Tibial artery (tissue), 4 donors: ENCODE data around the gene GEN1.

Experiments used
- DNase-seq, 2 donors: peaks; one replicate each; pipeline ENCODE4 v3.0.0-alpha.2; 2019
- H3K27ac ChIP-seq, 2 donors: fragments of 200-600 bp; sonication (generic) in 1 of 2; 1 replicate in 1 of 2; 2 replicates in 1 of 2; pipeline ENCODE4 v1.5.1; 2018 to 2019; ENCODE audit warnings: mild to moderate bottlenecking in 1 of 2
- H3K27me3 ChIP-seq, 2 donors: fragments of 200-600 bp; sonication (generic) in 1 of 2; one replicate each; pipeline versions ENCODE4 v1.5.1 to v1.6.0; 2016 to 2019
- H3K36me3 ChIP-seq, 3 donors: fragments of 200-600 bp; sonication (generic) in 2 of 3; one replicate each; pipeline ENCODE4 v1.5.1; 2016 to 2019; ENCODE audit warnings: mild to moderate bottlenecking in 2 of 3
- H3K4me1 ChIP-seq, 4 donors: fragments of 200-600 bp; sonication (generic) in 2 of 4; 1 replicate in 3 of 4; 2 replicates in 1 of 4; pipeline ENCODE4 v1.5.1; 2016 to 2019
- H3K4me3 ChIP-seq, 2 donors: fragments of 200-600 bp; sonication (generic) in 1 of 2; 1 replicate in 1 of 2; 2 replicates in 1 of 2; pipeline ENCODE4 v1.5.1; 2018 to 2019; ENCODE audit warnings: mild to moderate bottlenecking in 2 of 2
- H3K9me3 ChIP-seq, 3 donors: fragments of 200-600 bp; sonication (generic) in 1 of 3; one replicate each; pipeline ENCODE4 v1.5.1; 2016 to 2019
- CTCF ChIP-seq, 2 experiments: fragments of 200-600 bp in 1 of 2; fragments of 450-650 bp in 1 of 2; IDR thresholded peaks; one replicate each; pipeline ENCODE4 v1.5.1; 2017 to 2019; ENCODE audit warnings: antibody characterized with exemption in 2 of 2, mild to moderate bottlenecking in 1 of 2, moderate library complexity in 1 of 2
- intact Hi-C: fragments of 100-400 bp; cut with DNase I; formaldehyde crosslinking; loops from one replicate; pipeline ENCODE4 v1.15.0; 2023; ENCODE audit warnings: low total_unique reads

Gene GEN1

GRCh38 chr2:17795309-17795708, 41.4 kb downstream of the GEN1 start:
- Histone ChIP-seq H3K4me3 (no peak overlapping the region), H3K4me1 (no peaks in the 10 kb centered on the region), H3K36me3 (no peaks in the 10 kb centered on the region), H3K27ac (no peak overlapping the region), H3K27me3 (peaks cover 0 to 6% of the 10 kb centered on the region in 2 donors), H3K9me3 (no peaks in the 10 kb centered on the region)
- TF ChIP-seq CTCF (IDR thresholded peaks at IDR 0.05): no peak
- intact Hi-C loops: no loop called here
- no peak for DNase-seq

GRCh38 chr2:17798338-17798737, 44.4 kb downstream of the GEN1 start:
- Histone ChIP-seq H3K27ac (no peak overlapping the region), H3K27me3 (peaks cover 0 to 2% of the 10 kb centered on the region in 2 donors), H3K9me3 (no peaks in the 10 kb centered on the region), H3K4me1 (no peaks in the 10 kb centered on the region), H3K4me3 (no peak overlapping the region), H3K36me3 (no peaks in the 10 kb centered on the region)
- no peak for DNase-seq
- intact Hi-C loops: no loop called here
- TF ChIP-seq CTCF (IDR thresholded peaks at IDR 0.05): no peak

GRCh38 chr2:17799301-17800120, 45.6 kb downstream of the GEN1 start:
- no peak overlapping the region for H3K27ac ChIP-seq
- intact Hi-C loops: no loop called here

GRCh38 chr2:17800219-17800618, 46.3 kb downstream of the GEN1 start:
- DNase-seq: no peak
- intact Hi-C loops: no loop called here
- no peak for TF ChIP-seq CTCF (IDR thresholded peaks at IDR 0.05)

More at GRCh38 chr2:17799301-17800120, 45.6 kb downstream of the GEN1 start:
- DNase-seq: no peak
- Histone ChIP-seq H3K4me3 (no peak overlapping the region), H3K27me3 (peaks cover 0 to 2% of the 10 kb centered on the region in 2 donors), H3K4me1 (no peaks in the 10 kb centered on the region), H3K36me3 (no peaks in the 10 kb centered on the region), H3K9me3 (no peaks in the 10 kb centered on the region)
- TF ChIP-seq CTCF (IDR thresholded peaks at IDR 0.05): no peak

GRCh38 chr2:17800693-17801458, 46.9 kb downstream of the GEN1 start:
- H3K27ac ChIP-seq: no peak overlapping the region
- no peaks in the 10 kb centered on the region for H3K4me1 ChIP-seq
- TF ChIP-seq CTCF (IDR thresholded peaks at IDR 0.05): no peak
- no peak for DNase-seq
- H3K9me3 ChIP-seq: no peaks in the 10 kb centered on the region
- H3K4me3 ChIP-seq: no peak overlapping the region
- intact Hi-C loops: no loop called here
- peaks cover 0 to 2% of the 10 kb centered on the region in 2 donors for H3K27me3 ChIP-seq
- no peaks in the 10 kb centered on the region for H3K36me3 ChIP-seq

More at GRCh38 chr2:17800219-17800618, 46.3 kb downstream of the GEN1 start:
- H3K27me3 ChIP-seq: peaks cover 0 to 2% of the 10 kb centered on the region in 2 donors
- no peak overlapping the region for H3K4me3 ChIP-seq
- H3K4me1 ChIP-seq: no peaks in the 10 kb centered on the region
- no peak overlapping the region for H3K27ac ChIP-seq
- H3K36me3 ChIP-seq: no peaks in the 10 kb centered on the region
- no peaks in the 10 kb centered on the region for H3K9me3 ChIP-seq
